Activated gamma-delta T cell treated with anti-CD3 and anti-CD28 coated beads, Interleukin-2, amount 50 U/mL, for 16 hours (primary cell): ENCODE results near the gene FAM204A.

Source experiments
- DNase-seq: peaks from one replicate; pipeline ENCODE4 v3.0.0-alpha.2; 2020; ENCODE audit warnings: low read depth

Gene FAM204A

GRCh38 chr10:118341791-118342637 is at the start of gene FAM204A:
Gene FAM204A, minus strand, starts transcription at chr10:118342324. Its CDS starts 5,909 bp downstream, at chr10:118336415.
- peak; percentile 94 for DNase-seq

- DNase-seq = no peak
Measured at GRCh38 chr10:118383699-118384098, 41.6 kb upstream of the FAM204A start.

GRCh38 chr10:118383063-118383689 is 41.1 kb upstream of the FAM204A start:
- DNase-seq = no peak

GRCh38 chr10:118374404-118374803 is 32.3 kb upstream of the FAM204A start:
- no peak for DNase-seq

GRCh38 chr10:118373786-118374185 is 31.7 kb upstream of the FAM204A start:
- DNase-seq = no peak

DNA sequence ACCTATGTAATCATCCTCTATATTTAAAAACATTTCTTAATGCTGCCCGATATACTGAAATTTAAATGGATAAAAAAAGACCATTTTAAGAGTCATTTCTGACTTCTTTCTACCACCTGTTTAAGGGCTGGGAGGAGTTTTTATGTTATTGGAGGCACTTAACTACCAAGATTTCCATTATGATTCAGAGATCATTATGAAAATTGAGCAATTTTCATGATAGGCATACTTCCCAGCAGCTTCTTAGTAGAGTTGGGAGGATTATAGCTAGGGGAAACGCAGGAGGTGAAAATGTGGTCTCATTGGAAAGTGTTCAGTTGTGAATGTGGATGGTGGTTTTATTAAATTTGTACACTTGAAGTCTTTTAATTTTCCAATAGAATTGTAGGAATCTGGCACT is 28.4 kb upstream of the FAM204A start:
- DNase-seq = no peak

GRCh38 chr10:118369641-118370205 is 27.6 kb upstream of the FAM204A start:
- no peak for DNase-seq

DNA sequence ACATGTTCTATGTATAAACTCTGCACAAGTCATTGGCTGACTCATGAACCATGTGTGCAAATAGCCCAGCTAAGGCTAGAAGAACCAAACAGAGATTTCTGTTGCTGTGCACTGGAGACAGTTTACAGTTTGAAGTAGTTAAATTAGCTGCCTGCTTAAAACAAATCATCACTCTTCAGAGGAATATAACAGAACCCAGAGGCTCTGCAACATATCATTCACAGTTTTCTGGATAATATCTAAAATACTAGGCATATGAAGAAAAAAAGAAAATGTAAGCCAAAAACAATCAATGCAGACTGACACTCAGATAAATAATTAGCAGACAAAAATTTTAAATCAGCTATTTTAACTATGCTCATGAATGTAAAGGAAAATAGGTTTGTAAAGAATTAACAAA is 23.6 kb upstream of the FAM204A start:
- DNase-seq = no peak

- no peak for DNase-seq
Measured at GRCh38 chr10:118362103-118362502, 20.0 kb upstream of the FAM204A start.

DNA sequence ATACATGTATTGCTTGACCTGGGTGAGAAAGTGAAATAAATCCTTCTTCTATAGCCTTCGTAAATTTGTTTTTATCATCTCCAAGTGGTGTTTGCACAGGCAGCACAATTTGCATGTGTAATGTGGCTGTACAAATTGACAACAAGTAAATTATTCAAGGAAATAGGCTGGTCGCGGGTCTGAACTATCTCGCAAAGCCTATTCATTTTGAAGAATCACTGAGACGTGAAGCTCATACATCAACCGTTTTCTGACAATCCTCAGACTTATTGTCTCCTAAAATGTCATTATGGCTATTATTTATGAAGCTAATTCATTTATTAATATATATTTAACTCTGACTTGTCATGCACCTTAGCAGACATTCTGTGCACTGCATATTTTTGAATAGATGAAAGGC is 16.2 kb upstream of the FAM204A start:
- no peak for DNase-seq

DNA sequence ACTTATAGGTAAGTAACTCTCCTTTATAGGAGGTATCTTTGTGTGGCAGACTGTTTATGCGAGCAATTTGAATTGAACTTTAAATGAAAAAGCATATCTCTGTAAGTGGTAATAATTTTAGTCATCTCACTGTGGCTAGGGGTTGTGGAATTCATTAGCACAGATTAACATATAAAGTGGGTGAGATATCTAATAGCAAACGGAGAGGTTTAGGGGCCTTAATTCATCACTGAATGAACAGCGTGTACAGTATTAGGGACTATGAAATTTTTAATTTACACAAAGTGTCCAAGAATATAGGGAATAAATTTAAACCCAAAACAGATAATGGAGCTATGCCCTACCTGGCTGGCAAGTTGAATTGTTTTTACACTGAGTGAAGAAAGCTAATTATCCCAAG is 15.7 kb upstream of the FAM204A start:
- DNase-seq = no peak

GRCh38 chr10:118356628-118357027 is 14.5 kb upstream of the FAM204A start:
- no peak for DNase-seq

DNA sequence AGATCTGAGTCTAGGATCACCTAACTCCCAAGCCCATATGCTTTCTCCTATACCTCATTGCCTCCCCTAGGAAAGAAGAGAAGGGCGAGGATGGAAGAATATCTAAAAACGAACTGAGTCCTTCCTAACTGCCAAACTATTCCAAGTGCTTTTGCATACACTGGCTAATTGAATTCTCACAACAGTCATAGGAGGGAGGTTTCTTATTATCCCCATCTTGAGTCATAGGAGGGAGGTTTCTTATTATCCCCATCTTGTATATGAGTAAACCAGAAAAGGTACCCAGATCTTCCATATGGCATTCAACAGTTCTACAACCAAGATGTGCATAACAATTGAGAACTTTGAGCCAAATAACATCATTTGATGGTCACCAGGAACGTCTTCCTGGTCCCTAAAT is 13.1 kb upstream of the FAM204A start:
- DNase-seq = no peak

DNA sequence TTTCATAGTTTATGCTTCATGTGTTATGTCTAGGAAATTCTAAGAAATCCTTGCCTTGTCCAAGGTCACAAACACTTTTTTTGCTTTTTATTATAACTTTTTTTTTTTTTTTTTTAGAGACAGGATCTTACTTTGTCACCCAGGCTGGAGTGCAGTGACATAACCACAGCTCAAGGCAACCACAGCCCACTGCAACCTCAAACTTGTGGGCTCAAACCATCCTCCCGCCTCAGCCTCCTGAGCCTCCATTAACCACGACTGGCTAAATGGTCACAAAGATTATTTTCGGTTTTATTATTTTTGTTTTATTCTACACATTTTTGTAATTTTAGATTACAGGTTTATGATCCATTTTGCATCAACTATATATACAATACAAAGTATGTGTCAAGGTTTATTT is 7.1 kb upstream of the FAM204A start:
- no peak for DNase-seq

DNA sequence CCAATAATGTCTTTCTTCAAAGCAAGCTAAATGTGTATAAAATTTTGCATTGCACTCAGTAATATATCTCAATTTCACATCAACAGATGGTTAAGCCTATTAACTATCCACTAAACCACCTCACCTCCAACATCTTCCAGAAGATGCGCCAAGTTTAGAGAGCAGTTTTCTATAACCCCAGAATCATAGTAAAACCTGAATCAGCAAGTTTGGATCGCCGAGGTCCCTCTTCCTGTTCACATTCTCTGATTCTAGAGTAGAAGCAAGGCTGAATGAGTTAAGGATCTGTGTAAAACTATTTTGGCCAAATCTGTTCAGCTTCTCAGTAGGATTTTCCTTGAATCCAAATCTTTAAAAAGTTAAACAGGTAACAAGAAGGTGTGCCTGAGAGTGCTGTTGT is 1.4 kb upstream of the FAM204A start:
- DNase-seq = no peak

DNA sequence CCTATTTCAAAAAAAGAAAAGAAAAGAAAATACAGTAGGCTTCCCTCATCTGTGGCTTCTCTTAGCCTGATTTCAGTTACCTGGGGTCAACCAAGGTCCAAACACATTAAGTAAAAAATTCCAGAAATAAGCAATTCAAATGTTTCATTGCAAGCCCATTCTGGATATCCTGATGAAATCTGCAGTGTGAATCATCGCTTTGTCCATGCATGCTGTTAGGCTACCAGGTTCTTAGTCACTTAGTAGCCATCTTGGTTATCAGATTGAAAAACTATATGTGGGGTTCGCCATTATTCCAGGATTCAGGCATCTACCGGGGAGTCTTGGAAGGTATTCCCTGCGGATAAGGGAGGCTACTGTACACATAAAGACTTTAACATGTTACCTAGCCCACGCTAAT is 991 bp upstream of the FAM204A start:
- no peak for DNase-seq

DNA sequence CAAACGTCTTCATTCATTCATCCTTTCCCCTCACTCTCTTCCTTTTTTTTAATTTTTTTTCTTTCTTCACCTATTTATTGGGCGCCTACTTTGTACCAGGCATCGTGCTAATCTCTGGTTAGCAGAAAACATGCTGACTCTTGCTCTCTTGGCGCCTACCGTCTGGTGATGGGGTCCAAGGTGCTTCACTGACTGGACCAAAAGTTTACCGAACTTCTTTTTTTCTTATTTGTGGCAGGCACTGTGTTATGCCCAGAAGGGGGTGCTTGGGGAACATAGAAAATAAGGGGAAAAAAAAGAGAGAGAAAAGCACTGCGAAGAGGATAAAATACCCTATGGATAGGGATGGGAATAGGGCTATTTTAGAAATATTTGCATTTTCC is 505 bp upstream of the FAM204A start:
- DNase-seq = no peak

- DNase-seq = no peak
Measured at GRCh38 chr10:118340486-118340885, 1.6 kb downstream of the FAM204A start.

DNA sequence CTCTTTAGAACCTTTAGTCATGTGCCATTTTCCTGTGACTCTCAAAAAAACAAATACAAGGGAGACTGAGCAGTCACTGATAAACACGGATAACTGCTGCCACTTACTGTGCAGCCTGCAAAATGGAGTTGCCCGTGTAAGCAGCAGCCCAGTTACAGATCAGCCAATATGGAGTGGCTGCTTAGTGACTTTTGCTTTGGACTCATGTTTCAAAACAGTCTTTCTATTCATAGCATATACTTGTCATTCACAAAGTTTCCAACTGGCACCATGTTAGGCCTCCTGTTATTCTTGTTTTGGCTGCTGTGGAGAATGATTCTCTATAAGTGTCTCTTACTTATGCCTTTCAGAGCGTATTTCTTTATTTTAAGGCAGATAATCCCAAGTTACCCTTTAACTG is 3.0 kb downstream of the FAM204A start:
- no peak for DNase-seq

DNA sequence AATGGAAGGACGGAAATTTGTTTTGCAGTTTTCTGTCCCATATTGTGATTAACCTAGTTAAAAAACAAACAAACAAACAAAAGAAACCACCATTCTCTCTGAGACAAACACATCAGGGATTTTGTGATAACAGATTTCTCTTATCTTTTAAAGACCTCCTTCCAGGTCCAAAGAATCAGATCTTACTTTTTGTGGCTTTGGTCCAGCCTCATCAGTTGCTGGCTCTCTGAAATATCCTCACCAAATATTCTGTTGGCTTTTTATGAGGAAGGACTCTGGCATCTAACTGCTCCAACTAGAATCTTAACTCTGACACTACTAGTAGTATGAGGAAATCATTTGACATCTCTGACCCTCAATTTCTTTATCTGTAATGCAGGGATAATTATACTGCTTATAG is 4.8 kb downstream of the FAM204A start:
- DNase-seq = no peak

GRCh38 chr10:118333871-118334270 is 8.3 kb downstream of the FAM204A start:
- no peak for DNase-seq

DNA sequence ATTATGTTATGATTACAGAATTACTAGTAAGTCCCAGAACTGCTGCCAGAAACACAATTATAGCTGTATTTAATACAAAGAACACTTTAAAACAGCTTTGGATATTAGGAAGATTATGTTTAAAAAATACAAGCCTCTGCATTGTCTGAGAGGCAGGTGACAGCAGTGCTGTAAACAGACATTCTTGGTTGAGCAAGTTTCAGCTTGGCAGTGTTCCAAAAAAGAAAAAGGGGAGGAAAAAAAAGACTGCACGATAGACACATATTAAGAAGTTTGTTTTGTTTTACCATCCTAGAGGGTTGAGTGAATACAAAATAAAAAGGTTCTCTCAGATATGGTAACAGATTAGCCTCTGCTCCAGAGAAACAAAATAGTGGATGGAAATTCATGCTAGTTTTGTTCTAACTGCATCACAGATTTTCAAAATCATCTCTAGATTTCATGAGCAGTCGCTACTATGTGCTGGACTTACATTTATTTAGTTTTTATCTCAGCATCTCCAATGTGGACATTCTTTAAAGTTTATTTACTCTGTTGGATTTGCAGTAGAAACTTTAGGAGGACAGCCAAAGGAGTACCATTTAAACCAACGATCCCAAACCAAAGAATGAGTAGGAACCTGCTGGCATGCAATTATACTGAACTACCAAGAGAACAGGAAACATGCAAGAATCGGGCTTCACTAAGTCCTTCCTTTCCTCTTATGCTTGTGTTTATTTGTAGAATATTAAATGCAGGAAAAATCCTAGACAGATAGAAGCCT is 9.0 kb downstream of the FAM204A start:
- no peak for DNase-seq

DNA sequence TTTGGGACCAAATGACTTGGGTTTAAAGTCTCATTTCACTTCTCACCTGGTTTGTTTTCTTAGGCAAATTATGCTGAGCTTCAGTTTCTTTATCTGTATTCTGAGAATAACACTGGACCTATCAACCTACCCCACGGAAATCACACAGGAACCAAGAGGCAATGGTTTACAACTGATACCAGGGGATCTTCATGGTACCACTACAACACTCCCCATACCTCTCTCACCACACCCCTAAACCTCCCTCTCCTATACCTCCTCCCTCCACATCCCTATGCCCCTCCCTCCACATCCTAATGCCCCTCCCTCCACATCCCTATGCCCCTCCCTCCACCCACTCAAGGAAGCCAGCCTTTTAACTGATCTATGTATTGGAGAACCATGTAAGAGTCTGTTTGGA is 9.9 kb downstream of the FAM204A start:
- no peak for DNase-seq
